Dedifferentiated amniotic fluid mesenchymal stem cell (primary cell): ENCODE results near the gene PKMYT1.
"Not testable (repeated sequence)": the region's sequence is repeated elsewhere in the genome, so short reads cannot be mapped to it uniquely, and the experiment has no call there.

Source experiments
- DNase-seq: peaks from one replicate; pipeline ENCODE4 v3.0.0-alpha.2; 2016; ENCODE audit errors: extremely low spot score

PKMYT1 gene

DNA sequence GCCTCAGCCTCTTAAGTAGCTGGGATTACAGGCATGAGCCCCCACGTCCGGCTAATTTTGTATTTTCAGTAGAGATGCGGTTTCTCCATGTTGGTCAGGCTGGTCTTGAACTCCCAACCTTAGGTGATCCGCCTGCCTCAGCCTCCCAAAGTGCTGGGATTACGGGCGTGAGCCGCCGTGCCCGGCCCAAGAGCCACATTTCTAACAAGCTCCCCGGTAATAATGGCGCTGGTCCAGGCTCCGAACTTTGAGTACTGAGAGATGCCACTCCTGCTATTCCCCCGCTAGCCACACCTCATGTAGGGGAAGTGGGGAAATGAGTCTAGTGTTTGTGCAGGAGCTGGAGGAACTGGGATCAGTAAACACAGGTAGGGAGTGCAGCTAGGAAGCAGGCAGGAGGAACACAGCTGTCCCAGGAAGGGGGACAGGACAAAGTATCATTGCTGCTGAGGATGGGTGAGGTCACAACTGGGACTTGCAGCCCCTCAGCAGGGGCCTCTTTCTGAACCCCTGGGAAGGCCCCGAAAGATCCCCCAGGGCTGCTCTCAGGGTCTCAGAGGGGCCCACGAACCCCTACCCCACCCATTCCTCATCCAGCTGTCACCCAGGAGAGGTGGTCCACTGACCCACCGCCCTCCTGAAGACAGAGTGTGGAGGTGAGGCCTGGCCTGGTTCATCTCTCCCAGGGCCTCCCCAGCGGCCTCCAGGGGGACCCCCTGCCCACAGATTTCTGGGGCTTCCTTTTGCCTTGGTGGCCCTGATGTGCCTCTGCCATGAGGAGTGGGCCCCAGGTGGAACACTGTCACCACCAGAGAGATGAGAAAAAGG lies 19.8 kb downstream of the PKMYT1 start:
- no peak for DNase-seq

GRCh38 chr16:2959206-2959605 lies 21.0 kb downstream of the PKMYT1 start:
- DNase-seq, result no peak

DNA sequence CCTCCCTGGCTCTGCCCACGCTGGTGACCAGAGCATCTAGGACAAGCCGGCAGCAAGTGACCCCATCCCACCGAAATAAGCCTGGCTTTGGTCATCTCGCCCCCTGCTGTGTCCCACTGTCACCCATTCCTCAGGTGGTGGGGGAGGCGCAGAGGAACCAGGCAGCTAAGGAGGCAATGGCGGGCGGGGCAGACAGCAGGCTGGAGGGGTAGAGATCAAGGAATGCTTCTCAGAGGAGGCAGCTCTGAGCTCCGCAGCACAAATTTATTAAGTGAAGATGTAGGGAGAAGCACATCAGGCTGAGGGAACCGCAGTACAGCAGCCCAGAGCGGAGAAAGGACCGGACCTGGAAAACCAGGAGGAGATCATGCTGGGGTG lies 23.7 kb downstream of the PKMYT1 start:
- no peak for DNase-seq

GRCh38 chr16:2955779-2956578 lies 24.3 kb downstream of the PKMYT1 start:
- no peak for DNase-seq

GRCh38 chr16:2955438-2955778 lies 24.8 kb downstream of the PKMYT1 start:
- DNase-seq, result no peak

GRCh38 chr16:2954656-2955381 lies 25.4 kb downstream of the PKMYT1 start:
- DNase-seq, result no peak

- no peak for DNase-seq
Measured at GRCh38 chr16:2953706-2954627, 26.3 kb downstream of the PKMYT1 start.

- no peak for DNase-seq
Measured at GRCh38 chr16:2952679-2953078, 27.6 kb downstream of the PKMYT1 start.

DNA sequence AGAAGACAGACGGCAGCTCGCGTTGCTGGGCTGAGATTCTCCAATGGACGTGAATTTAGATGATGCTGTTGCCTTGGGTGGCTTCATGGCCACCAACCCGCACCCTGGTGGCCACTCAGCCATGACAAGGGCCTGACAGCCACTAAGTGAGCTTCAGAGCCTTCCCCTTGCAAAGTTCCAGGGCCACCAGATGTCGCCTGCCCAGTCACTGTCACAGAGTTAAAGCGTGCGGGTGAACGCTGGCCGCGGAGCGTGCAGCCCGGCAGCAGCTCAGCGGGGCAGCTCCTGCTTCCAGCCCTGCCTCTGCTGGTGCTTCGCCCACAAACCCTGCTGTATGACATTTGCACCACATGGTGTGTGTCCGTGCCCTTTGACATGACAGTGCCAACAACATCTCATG lies 29.5 kb downstream of the PKMYT1 start:
- DNase-seq, result no peak

DNA sequence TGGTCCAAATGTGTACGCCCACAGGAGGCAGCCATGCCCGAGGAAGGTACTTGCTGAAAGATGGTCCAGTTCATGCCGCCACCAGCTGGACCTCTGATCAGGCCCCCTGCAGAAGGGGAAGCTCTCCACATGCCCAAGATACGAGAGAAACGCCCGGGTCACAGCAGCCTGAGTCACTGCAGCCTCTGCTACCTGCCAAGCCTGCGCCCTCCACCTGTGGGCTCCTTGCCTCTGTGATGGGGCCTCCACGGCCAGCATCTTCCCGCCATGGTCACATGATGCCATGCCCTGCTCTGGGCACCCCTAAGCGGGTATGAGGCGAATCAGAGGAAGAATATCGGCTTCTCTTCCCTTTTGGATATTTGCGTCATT lies 29.9 kb downstream of the PKMYT1 start:
- DNase-seq, result no peak

DNA sequence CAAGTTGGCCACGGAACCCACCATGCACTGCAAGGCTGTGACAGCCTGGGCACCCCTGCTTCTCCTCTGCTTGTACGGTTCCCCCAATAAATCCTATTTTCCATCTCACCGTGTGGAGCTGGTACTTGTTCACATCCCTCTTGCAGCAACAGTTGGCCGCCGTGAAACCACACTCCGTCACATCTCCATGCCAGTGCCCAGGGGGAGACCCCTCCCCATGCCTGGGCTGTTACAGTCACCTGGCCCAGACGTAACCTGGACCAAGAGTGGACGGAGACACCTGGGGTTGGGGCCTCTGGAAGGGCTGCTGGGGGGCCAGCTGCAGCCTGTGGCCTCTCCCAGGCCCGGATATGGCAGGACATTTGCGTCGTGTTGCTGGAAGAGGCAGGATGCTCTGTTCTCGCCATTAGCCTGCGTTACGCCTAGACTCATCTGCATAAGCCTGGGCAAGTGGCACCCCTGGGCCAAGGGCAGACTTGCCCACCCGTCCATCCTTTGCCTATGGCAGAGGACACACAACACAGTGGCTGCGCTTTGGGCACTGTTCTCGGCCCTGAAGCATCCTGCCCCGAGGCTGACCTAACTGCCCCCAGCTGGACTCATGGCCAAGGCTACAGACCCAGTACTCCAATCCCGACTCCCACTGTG lies 30.4 kb downstream of the PKMYT1 start:
- DNase-seq, result no peak

GRCh38 chr16:2948807-2949704 lies 31.2 kb downstream of the PKMYT1 start:
- DNase-seq, result no peak

GRCh38 chr16:2946649-2947048 lies 33.6 kb downstream of the PKMYT1 start:
- no peak for DNase-seq

DNA sequence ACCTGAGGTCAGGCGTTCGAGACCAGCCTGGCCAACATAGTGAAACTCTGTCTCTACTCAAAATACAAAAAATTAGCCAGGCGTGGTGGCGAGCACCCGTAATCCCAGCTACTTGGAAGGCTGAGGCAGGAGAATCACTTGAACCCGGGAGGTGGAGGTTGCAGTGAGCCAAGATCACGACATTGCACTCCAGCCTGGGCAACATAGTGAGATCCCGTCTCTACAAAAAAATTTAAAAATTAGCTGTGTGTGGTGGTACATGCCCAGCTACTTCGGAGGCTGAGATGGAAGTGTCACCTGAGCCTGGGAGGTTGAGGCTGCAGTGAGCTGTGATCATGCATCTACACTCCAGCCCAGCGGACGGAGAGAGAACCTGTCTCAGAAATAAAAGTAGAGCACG lies 36.5 kb downstream of the PKMYT1 start:
- DNase-seq, result not testable (repeated sequence)

- no peak for DNase-seq
Measured at GRCh38 chr16:2942045-2942444, 38.2 kb downstream of the PKMYT1 start.

DNA sequence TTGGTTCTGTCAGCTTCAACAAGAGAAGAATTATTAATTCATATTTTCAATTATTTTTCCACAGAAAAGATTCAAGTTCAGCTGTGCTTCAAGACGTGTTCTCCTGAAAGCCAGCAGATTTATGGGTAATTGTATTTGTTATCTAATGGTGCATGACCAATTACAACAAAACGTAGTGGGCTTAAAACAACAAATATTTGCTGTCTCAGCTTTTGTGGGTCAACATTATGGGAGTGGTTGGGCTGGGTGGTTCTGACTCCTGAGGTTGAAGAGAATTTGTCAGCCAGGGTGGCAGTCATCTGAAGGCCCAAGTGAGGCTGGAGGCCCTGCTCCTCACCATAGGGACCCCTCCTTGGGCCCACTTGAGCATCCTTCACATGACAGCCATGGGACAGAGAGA lies 40.3 kb downstream of the PKMYT1 start:
- no peak for DNase-seq

GRCh38 chr16:2938206-2938605 lies 42.0 kb downstream of the PKMYT1 start:
- DNase-seq, result no peak

- no peak for DNase-seq
Measured at GRCh38 chr16:2937170-2937569, 43.1 kb downstream of the PKMYT1 start.

GRCh38 chr16:2936436-2937011 lies 43.7 kb downstream of the PKMYT1 start:
- DNase-seq, result no peak

- DNase-seq, result no peak
Measured at GRCh38 chr16:2934450-2934849, 45.8 kb downstream of the PKMYT1 start.
